ENCODE results near the gene LRRK1. TPM values are rescaled to one million over a fixed set of nuclear protein-coding genes. Genes with fewer than 3 reads are reported as not detected.
A peak's percentile ranks its signal among the peaks of the same experiment; 100 is the strongest.

Gene LRRK1
- total and polyA plus RNA-seq, 2 donors, result 3.4 to 6.7 TPM

- no peak overlapping the region for H3K27ac ChIP-seq (ENCODE audit: low read depth in 1 of 2, low read length in 1 of 2)
- 96% methylated on average over 26 of the region's 26 CpGs for WGBS
- no peaks in the 10 kb centered on the region for H3K9me3 ChIP-seq (ENCODE audit: control insufficient read depth in 2 of 2, insufficient read depth in 1 of 2, low read length in 1 of 2)
- H3K36me3 ChIP-seq (ENCODE audit: control insufficient read depth in 2 of 2, insufficient read depth in 2 of 2, low read length in 1 of 2), result no peaks in the 10 kb centered on the region
- H3K27me3 ChIP-seq (ENCODE audit: control insufficient read depth in 2 of 2, insufficient read depth in 1 of 2, low read length in 1 of 2), result peaks cover 0 to 10% of the 10 kb centered on the region in 2 donors
- peaks cover 0 to 6% of the 10 kb centered on the region in 2 donors for H3K4me1 ChIP-seq (ENCODE audit: control insufficient read depth in 2 of 2, insufficient read depth in 2 of 2, low read length in 2 of 2)
- no peak for DNase-seq (ENCODE audit: low read depth in 6 of 9, low spot score in 9 of 9)
- H3K4me3 ChIP-seq (ENCODE audit: low read length in 2 of 2), result no peak overlapping the region
Measured at GRCh38 chr15:100897221-100898151, 21.7 kb upstream of the LRRK1 start.

GRCh38 chr15:100898152-100898490, 21.0 kb upstream of the LRRK1 start:
- H3K9me3 ChIP-seq (ENCODE audit: control insufficient read depth in 2 of 2, insufficient read depth in 1 of 2, low read length in 1 of 2), result no peaks in the 10 kb centered on the region
- H3K36me3 ChIP-seq (ENCODE audit: control insufficient read depth in 2 of 2, insufficient read depth in 2 of 2, low read length in 1 of 2), result no peaks in the 10 kb centered on the region
- no peak overlapping the region for H3K4me3 ChIP-seq (ENCODE audit: low read length in 2 of 2)
- WGBS, result 95% methylated on average over 9 of the region's 9 CpGs
- peaks cover 0 to 6% of the 10 kb centered on the region in 2 donors for H3K27me3 ChIP-seq (ENCODE audit: control insufficient read depth in 2 of 2, insufficient read depth in 1 of 2, low read length in 1 of 2)
- no peak for DNase-seq (ENCODE audit: low read depth in 6 of 9, low spot score in 9 of 9)
- no peak overlapping the region for H3K27ac ChIP-seq (ENCODE audit: low read depth in 1 of 2, low read length in 1 of 2)
- H3K4me1 ChIP-seq (ENCODE audit: control insufficient read depth in 2 of 2, insufficient read depth in 2 of 2, low read length in 2 of 2), result peaks cover 0 to 9% of the 10 kb centered on the region in 2 donors

GRCh38 chr15:100898661-100899462, 20.3 kb upstream of the LRRK1 start:
- 93% methylated on average over 11 of the region's 11 CpGs for WGBS
- DNase-seq (ENCODE audit: low read depth in 6 of 9, low spot score in 9 of 9), result no peak
- Histone ChIP-seq H3K27ac (ENCODE audit: low read depth in 1 of 2, low read length in 1 of 2) (no peak overlapping the region), H3K4me3 (ENCODE audit: low read length in 2 of 2) (no peak overlapping the region), H3K36me3 (ENCODE audit: control insufficient read depth in 2 of 2, insufficient read depth in 2 of 2, low read length in 1 of 2) (no peaks in the 10 kb centered on the region), H3K27me3 (ENCODE audit: control insufficient read depth in 2 of 2, insufficient read depth in 1 of 2, low read length in 1 of 2) (peaks cover 0 to 2% of the 10 kb centered on the region in 2 donors), H3K9me3 (ENCODE audit: control insufficient read depth in 2 of 2, insufficient read depth in 1 of 2, low read length in 1 of 2) (no peaks in the 10 kb centered on the region), H3K4me1 (ENCODE audit: control insufficient read depth in 2 of 2, insufficient read depth in 2 of 2, low read length in 2 of 2) (peaks cover 0 to 9% of the 10 kb centered on the region in 2 donors)

GRCh38 chr15:100899601-100900000, 19.6 kb upstream of the LRRK1 start:
- H3K9me3 ChIP-seq (ENCODE audit: control insufficient read depth in 2 of 2, insufficient read depth in 1 of 2, low read length in 1 of 2), result no peaks in the 10 kb centered on the region
- no peaks in the 10 kb centered on the region for H3K27me3 ChIP-seq (ENCODE audit: control insufficient read depth in 2 of 2, insufficient read depth in 1 of 2, low read length in 1 of 2)
- no peak for DNase-seq (ENCODE audit: low read depth in 6 of 9, low spot score in 9 of 9)
- H3K27ac ChIP-seq (ENCODE audit: low read depth in 1 of 2, low read length in 1 of 2), result no peak overlapping the region
- no peak overlapping the region for H3K4me3 ChIP-seq (ENCODE audit: low read length in 2 of 2)
- no peaks in the 10 kb centered on the region for H3K36me3 ChIP-seq (ENCODE audit: control insufficient read depth in 2 of 2, insufficient read depth in 2 of 2, low read length in 1 of 2)
- peaks cover 0 to 9% of the 10 kb centered on the region in 2 donors for H3K4me1 ChIP-seq (ENCODE audit: control insufficient read depth in 2 of 2, insufficient read depth in 2 of 2, low read length in 2 of 2)
- WGBS, result 87% methylated on average over 5 of the region's 5 CpGs

GRCh38 chr15:100900136-100900794, 18.9 kb upstream of the LRRK1 start:
- Histone ChIP-seq H3K4me1 (ENCODE audit: control insufficient read depth in 2 of 2, insufficient read depth in 2 of 2, low read length in 2 of 2) (peaks cover 0 to 9% of the 10 kb centered on the region in 2 donors), H3K27ac (ENCODE audit: low read depth in 1 of 2, low read length in 1 of 2) (no peak overlapping the region), H3K4me3 (ENCODE audit: low read length in 2 of 2) (no peak overlapping the region), H3K27me3 (ENCODE audit: control insufficient read depth in 2 of 2, insufficient read depth in 1 of 2, low read length in 1 of 2) (no peaks in the 10 kb centered on the region), H3K9me3 (ENCODE audit: control insufficient read depth in 2 of 2, insufficient read depth in 1 of 2, low read length in 1 of 2) (no peaks in the 10 kb centered on the region), H3K36me3 (ENCODE audit: control insufficient read depth in 2 of 2, insufficient read depth in 2 of 2, low read length in 1 of 2) (no peaks in the 10 kb centered on the region)
- 94% methylated on average over 13 of the region's 13 CpGs for WGBS
- DNase-seq (ENCODE audit: low read depth in 6 of 9, low spot score in 9 of 9), result no peak

GRCh38 chr15:100900795-100901169, 18.4 kb upstream of the LRRK1 start:
- DNase-seq (ENCODE audit: low read depth in 6 of 9, low spot score in 9 of 9), result no peak
- no peaks in the 10 kb centered on the region for H3K9me3 ChIP-seq (ENCODE audit: control insufficient read depth in 2 of 2, insufficient read depth in 1 of 2, low read length in 1 of 2)
- peaks cover 0 to 9% of the 10 kb centered on the region in 2 donors for H3K4me1 ChIP-seq (ENCODE audit: control insufficient read depth in 2 of 2, insufficient read depth in 2 of 2, low read length in 2 of 2)
- 89% methylated on average over 9 of the region's 9 CpGs for WGBS
- no peaks in the 10 kb centered on the region for H3K36me3 ChIP-seq (ENCODE audit: control insufficient read depth in 2 of 2, insufficient read depth in 2 of 2, low read length in 1 of 2)
- H3K27me3 ChIP-seq (ENCODE audit: control insufficient read depth in 2 of 2, insufficient read depth in 1 of 2, low read length in 1 of 2), result no peaks in the 10 kb centered on the region
- no peak overlapping the region for H3K4me3 ChIP-seq (ENCODE audit: low read length in 2 of 2)
- H3K27ac ChIP-seq (ENCODE audit: low read depth in 1 of 2, low read length in 1 of 2), result no peak overlapping the region

GRCh38 chr15:100901296-100901695, 17.9 kb upstream of the LRRK1 start:
- WGBS, result 92% methylated on average over 3 of the region's 3 CpGs
- no peaks in the 10 kb centered on the region for H3K36me3 ChIP-seq (ENCODE audit: control insufficient read depth in 2 of 2, insufficient read depth in 2 of 2, low read length in 1 of 2)

GRCh38 chr15:100901702-100902435, 17.3 kb upstream of the LRRK1 start:
- no peaks in the 10 kb centered on the region for H3K9me3 ChIP-seq (ENCODE audit: control insufficient read depth in 2 of 2, insufficient read depth in 1 of 2, low read length in 1 of 2)
- WGBS, result 95% methylated on average over 14 of the region's 14 CpGs
- peaks cover 0 to 9% of the 10 kb centered on the region in 2 donors for H3K4me1 ChIP-seq (ENCODE audit: control insufficient read depth in 2 of 2, insufficient read depth in 2 of 2, low read length in 2 of 2)
- DNase-seq (ENCODE audit: low read depth in 6 of 9, low spot score in 9 of 9), result no peak
- H3K27me3 ChIP-seq (ENCODE audit: control insufficient read depth in 2 of 2, insufficient read depth in 1 of 2, low read length in 1 of 2), result no peaks in the 10 kb centered on the region
- peak overlapping the region; percentile 71 to 74 for H3K27ac ChIP-seq (ENCODE audit: low read depth in 1 of 2, low read length in 1 of 2)
- no peak overlapping the region for H3K4me3 ChIP-seq (ENCODE audit: low read length in 2 of 2)
- H3K36me3 ChIP-seq (ENCODE audit: control insufficient read depth in 2 of 2, insufficient read depth in 2 of 2, low read length in 1 of 2), result no peaks in the 10 kb centered on the region

More at GRCh38 chr15:100901296-100901695, 17.9 kb upstream of the LRRK1 start:
- Histone ChIP-seq H3K9me3 (ENCODE audit: control insufficient read depth in 2 of 2, insufficient read depth in 1 of 2, low read length in 1 of 2) (no peaks in the 10 kb centered on the region), H3K4me3 (ENCODE audit: low read length in 2 of 2) (no peak overlapping the region), H3K27me3 (ENCODE audit: control insufficient read depth in 2 of 2, insufficient read depth in 1 of 2, low read length in 1 of 2) (no peaks in the 10 kb centered on the region), H3K4me1 (ENCODE audit: control insufficient read depth in 2 of 2, insufficient read depth in 2 of 2, low read length in 2 of 2) (peaks cover 0 to 9% of the 10 kb centered on the region in 2 donors), H3K27ac (ENCODE audit: low read depth in 1 of 2, low read length in 1 of 2) (peak overlapping the region in 1 of 2 donors; percentile 32)
- DNase-seq (ENCODE audit: low read depth in 6 of 9, low spot score in 9 of 9), result no peak
